Measurements from ENCODE around the gene TRAF2.

Gene TRAF2

DNA sequence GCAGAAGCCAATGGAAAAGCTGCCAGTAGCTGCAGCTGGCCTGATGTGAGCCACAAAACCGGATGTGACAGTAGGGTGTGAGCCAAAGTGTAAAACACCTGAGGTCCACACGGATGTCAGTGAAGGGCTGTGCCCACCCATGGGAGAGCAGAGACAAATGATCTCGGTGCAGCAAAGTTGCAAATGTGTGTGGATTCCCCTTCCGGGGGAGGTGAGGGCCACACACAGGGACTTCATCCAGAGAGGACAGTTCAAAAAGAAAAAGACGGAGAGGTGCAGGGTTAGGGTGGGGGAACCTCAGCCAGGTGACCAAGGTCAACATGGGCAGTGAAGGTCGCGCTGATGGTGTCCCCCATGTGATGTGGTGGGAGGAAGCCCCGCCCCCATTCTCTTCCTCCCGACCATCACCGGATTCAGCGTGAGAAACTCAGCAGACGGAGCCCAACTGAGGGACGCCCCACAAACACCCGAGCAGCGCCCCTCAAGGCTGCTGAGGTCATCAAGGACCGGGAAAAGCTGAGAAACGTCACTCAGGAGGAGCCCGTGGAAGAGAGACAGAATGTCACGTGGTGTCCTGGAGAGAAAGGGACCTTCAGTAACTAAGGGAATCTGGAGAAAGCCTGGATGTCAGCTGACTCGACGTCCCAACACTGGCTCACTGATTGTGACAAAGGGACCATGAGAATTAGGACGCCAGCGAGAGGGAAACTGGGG is 79.6 kb downstream of the TRAF2 start:
- DNase-seq, result no peak

DNA sequence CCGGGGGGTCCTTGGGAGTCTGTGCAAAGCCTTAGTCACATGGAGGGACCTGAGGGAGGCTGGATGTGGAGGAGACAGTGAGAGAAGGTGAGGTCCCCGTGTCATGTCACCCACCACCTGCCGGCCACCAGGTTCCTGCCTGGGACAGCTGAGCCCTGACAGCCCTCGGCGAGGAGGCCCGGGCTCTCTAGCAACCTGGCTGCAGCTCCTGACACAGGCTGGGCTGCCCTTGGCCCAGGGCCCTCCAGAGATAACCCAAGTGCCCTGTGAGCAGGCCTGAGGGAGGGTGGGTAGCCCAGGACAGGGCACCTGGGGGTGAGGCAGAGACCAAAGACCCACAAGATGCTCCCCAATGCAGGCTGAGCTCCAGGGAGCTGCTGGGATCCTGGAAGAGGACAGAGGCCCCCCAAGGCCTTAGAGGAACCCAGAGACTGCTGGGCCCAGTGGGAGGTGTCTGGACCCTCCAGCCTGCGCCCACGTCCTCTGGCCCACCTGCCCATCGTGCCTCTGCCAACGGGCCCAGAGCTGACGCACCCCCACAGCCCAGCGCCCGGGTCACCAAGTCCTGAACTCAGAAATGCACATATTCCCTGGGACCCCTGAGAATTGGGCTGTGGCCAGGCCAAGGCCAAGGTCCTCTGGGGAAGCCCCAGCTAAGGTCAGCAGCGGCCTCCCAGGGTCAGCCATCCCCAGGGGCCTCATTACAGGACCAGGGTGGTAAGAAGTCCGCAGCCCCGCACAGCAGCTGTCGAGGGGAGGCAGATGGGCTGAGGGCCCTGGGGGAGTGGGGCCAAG is 82.2 kb downstream of the TRAF2 start:
- DNase-seq, result no peak

DNA sequence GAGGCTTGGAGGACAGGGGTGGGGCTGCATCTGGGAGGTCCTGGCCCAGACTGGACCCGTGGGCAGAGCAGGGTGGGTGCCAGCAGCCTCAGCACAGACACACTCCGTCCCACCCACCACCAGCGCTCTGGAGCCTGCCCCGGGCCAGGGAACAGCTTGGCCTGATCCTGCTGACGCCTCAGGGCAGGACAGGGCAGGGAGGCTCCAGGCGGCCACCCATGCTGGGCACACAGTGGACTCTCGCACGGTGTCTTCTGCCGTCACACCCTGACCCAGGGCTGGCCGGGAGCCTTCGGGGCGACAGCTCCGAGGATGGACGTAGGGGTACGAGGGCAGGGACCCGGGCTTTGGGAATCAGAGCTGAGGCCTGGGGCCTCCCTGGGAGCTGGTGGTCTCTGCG is 82.8 kb downstream of the TRAF2 start:
- DNase-seq, result no peak

DNA sequence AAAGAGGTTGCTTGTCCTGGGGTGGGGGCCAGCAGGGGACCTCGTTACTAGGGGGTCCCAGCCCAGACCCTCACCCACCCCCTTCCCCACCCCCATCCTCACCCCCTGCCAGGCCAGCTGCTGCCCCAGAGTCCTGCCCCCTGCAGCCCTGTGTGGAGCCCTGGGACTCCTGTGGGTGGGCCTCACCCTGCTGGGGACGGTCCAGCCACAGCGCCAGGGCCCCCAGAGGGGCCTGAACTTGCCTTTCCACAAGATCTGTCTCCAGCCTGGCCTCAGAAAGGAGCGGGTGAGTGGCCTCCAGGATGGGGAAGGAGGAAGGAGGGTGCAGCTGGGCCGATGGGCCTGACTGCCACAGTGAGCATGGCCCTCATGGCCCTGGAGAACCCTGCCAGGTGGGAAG is 83.5 kb downstream of the TRAF2 start:
- no peak for DNase-seq

DNA sequence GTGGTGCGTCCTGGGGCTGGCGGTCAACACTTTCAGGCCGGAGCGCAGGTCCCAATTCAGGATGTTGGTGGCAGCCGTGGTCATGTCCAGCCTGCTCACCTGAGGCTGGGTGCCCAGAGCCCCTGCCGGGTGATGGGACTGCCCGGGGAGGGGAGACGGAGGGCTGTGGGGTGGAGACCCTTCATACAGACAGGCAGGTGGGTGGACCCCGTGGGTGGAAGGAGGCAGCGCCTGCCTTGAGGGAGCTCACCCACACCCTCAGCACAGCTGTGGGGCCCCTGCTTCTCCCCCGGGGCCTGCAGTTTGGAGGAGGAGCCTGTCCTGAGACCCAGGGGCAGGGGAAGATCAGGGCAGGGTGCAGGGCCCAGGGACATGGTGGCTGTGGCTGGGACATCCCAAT is 84.0 kb downstream of the TRAF2 start:
- no peak for DNase-seq

DNA sequence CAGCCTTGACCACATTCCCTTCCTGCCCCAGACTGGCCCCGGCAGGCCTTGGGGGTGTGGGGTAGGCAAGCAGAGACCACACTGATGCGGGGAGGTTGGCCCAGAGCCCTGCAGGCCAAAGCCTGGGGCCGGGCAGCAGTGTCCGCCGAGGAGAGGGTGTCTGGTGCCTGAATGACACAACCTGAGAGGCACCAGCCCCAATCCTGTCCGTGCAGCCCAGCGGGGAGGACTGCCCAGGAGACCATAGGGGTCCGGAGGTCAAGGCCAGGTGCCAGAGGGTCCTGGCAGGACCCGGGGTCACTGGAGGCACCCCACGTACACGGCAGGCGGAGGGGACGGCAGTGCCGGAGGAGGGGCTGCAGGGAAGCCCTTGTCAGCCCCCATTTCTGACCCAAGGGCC is 85.4 kb downstream of the TRAF2 start:
- DNase-seq, result no peak

DNA sequence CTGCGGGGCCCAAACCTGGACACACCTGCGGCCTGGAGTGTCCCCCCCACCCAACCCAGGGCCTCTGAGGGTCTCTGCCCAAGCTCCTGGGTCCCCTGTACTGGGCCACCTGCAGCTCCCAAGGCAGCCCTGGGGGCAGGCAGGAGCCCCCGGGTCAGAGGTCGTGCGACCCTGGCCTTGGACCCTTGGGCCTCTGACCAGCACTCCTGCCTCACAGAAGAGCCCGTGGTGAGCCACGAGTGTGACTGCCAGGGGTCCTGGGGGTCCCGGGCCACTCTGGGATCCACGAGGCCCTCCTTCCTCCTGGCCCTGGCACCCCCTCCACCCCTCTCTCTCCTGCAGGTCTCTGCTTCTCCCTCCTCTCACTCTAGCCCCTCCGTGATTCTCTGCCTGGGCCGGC is 86.0 kb downstream of the TRAF2 start:
- DNase-seq, result no peak

DNA sequence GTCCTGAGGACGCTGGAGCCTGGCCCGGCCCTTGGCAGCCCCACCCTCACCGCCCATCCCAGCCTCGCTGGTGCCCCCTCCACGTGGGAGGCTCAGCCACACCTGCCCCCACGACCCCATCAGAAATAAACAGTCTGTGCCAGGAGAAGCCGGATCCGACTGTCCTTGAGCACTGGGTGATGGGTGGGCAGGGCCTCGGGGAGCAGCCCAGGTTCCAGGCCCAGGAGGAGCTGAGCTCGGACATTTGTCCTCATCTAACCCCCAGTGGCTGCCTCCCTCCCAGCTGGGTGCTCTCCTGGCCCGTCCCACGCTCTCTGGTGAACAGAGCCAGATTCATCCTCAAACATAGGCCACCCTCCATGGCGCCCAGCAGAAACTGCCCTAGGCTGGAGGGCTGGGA is 86.4 kb downstream of the TRAF2 start:
- DNase-seq, result no peak

DNA sequence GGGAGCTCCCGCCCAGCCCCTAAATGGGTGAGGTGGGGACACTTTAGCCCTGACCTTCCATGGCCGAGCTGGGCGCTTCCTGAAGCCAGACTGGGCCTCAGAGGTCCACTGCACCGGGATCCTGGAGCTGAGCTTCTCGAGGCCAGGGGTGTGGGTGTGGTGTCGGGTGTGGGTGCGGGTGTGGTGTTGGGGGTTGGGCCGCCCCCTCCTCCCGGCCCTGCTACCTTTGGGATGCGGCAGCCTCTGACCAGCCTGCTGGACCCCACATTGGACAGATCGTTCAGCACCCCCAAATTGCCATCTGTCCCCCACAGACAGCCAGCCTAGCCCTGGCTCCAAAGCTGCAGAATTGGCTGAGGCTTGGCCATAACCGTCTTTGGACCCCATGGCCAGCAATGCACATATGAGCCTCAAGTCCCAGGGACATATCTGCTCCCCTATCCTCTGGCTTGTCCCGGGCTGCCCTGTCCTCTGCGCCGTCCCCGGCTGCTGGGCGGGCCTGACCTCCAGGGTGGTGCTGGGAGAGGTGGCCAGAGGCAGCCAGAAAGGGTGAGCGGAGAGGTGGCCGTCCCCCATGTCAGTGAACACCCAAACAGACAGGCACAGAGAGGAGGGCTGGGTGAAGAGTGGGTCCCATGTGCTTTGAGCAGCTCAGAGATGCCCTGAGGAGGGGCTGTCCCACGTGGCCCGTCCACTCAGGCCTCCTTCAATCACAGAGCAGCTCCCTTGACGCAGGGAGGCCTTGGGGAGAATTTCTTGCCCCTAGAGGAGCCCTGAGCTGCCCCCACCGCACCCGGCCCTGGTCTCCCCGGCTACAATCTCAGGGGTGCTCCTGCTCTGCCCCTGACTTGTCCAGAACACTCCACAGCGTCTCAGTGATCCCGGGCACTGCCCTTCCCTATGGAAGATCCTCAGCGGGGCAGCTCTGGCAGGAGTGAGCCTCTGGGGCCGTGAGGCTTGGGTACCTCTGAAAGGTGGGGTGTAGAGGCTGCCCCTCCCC is 87.6 kb downstream of the TRAF2 start:
- DNase-seq, result no peak

DNA sequence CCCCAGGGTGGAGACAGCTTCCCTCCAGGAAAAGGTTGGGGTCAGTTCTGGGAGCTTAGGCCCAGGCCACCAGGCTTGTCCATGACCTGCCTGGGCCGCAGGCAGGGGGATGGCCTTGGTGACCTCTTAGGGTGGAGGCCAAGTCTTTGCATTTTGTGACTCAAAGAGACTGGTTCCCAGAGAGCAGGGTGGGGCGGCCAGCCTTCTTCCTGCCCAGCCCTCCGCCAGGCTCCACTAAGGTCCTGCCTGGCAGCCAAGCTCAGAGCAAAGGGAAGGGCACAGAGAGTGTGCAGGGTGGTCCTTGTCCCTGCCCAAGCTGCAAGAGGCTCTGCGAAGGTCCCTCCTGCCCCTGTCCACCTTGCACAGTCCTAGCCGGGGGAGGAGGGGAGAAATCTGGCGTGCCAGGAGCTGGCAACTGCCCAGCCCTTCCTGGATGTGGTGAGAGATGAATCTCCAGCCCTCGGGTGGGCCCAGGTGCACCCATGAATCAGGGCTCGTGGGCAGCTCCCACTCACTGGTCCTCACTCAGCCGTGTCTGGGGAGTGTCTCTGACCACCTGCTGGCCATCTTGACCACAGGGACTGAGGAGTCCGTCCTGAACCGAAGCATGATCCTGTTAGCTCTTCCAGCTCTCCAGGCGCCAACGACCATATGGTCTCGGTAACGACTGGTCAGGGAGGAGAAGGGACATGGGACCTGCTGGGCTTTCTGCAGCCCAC is 88.7 kb downstream of the TRAF2 start:
- no peak for DNase-seq

DNA sequence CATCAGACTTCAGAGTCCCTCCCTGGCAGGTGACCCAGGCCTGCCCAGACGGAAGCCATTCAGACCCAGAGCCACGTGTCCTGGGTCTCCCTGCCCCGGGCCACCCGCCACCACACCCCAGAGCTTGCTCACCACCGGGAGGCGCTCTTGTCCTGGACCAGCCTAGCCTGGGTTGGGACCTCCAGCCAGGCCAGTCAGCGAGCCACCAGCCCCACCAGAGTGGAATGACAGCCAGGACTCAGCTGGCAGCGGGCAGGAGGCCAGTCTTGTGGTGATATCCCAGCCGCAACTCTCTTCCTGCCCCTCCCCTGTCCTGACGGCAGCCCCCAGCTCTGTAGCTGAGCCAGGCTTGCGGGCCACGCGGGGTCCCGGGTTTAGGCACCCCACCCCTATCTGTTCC is 89.3 kb downstream of the TRAF2 start:
- no peak for DNase-seq
